ENCODE results near the gene NUDT16L1.
A peak's percentile ranks its signal among the peaks of the same experiment; 100 is the strongest.

NUDT16L1 gene

GRCh38 chr16:4682616-4683254 is 10.6 kb upstream of the NUDT16L1 start:
- no peak overlapping the region for H3K4me3 ChIP-seq (ENCODE audit: low read depth, low read length)
- peak; percentile 13 for DNase-seq (ENCODE audit: low read depth)
- in situ Hi-C loops (cut with HindIII; ENCODE audit: low sequenced_read_pairs), result no loop called here
- TF ChIP-seq CTCF (IDR thresholded peaks at IDR 0.05; ENCODE audit: low read depth, low read length, missing control alignments), result peak; percentile 61

- H3K4me3 ChIP-seq (ENCODE audit: low read depth, low read length), result no peak overlapping the region
- in situ Hi-C loops (cut with HindIII; ENCODE audit: low sequenced_read_pairs), result no loop called here
- TF ChIP-seq CTCF (IDR thresholded peaks at IDR 0.05; ENCODE audit: low read depth, low read length, missing control alignments), result no peak
- no peak for DNase-seq (ENCODE audit: low read depth)
These were observed 9.9 kb upstream of the NUDT16L1 start for GRCh38 chr16:4683255-4684057.

GRCh38 chr16:4684058-4684715 is 9.2 kb upstream of the NUDT16L1 start:
- in situ Hi-C loops (cut with HindIII; ENCODE audit: low sequenced_read_pairs), result no loop called here
- DNase-seq (ENCODE audit: low read depth), result no peak
- H3K4me3 ChIP-seq (ENCODE audit: low read depth, low read length), result no peak overlapping the region
- TF ChIP-seq CTCF (IDR thresholded peaks at IDR 0.05; ENCODE audit: low read depth, low read length, missing control alignments), result no peak

- no peak for DNase-seq (ENCODE audit: low read depth)
- no peak for TF ChIP-seq CTCF (IDR thresholded peaks at IDR 0.05; ENCODE audit: low read depth, low read length, missing control alignments)
- no peak overlapping the region for H3K4me3 ChIP-seq (ENCODE audit: low read depth, low read length)
- in situ Hi-C loops (cut with HindIII; ENCODE audit: low sequenced_read_pairs), result no loop called here
These were observed 8.6 kb upstream of the NUDT16L1 start for GRCh38 chr16:4684763-4685162.

GRCh38 chr16:4685292-4685691 is 8.1 kb upstream of the NUDT16L1 start:
- no peak overlapping the region for H3K4me3 ChIP-seq (ENCODE audit: low read depth, low read length)
- in situ Hi-C loops (cut with HindIII; ENCODE audit: low sequenced_read_pairs), result no loop called here
- DNase-seq (ENCODE audit: low read depth), result no peak
- no peak for TF ChIP-seq CTCF (IDR thresholded peaks at IDR 0.05; ENCODE audit: low read depth, low read length, missing control alignments)

GRCh38 chr16:4685776-4686496 is 7.4 kb upstream of the NUDT16L1 start:
- no peak for TF ChIP-seq CTCF (IDR thresholded peaks at IDR 0.05; ENCODE audit: low read depth, low read length, missing control alignments)
- in situ Hi-C loops (cut with HindIII; ENCODE audit: low sequenced_read_pairs), result no loop called here
- no peak overlapping the region for H3K4me3 ChIP-seq (ENCODE audit: low read depth, low read length)
- DNase-seq (ENCODE audit: low read depth), result no peak

Data from astrocyte of the cerebellum (primary cell).